Kidney (tissue), 14 donors: ENCODE data around the gene SRBD1. TPM values are rescaled to one million over a fixed set of nuclear protein-coding genes. Genes with fewer than 3 reads are reported as not detected.
A peak's percentile ranks its signal among the peaks of the same experiment; 100 is the strongest.

ENCODE experiments used
- DNase-seq, 5 donors: peaks; one replicate each; pipeline ENCODE4 v3.0.0-alpha.2; 2013 to 2020
- FAIRE-seq: peaks from 2 replicates; lab custom pipeline; 2012; peaks lifted over from hg19 to GRCh38; lab: Jason Lieb, UNC
- H3K27ac ChIP-seq, 2 donors: one replicate each; pipeline ENCODE4 v1.7.0; 2013; ENCODE audit warnings: low read depth in 2 of 2, low read length in 2 of 2, inconsistent platforms in 1 of 2
- H3K27me3 ChIP-seq: one replicate; pipeline ENCODE4 v1.7.1; 2013; ENCODE audit warnings: low read length, inconsistent platforms; ENCODE audit not compliant: control insufficient read depth, insufficient read depth
- H3K36me3 ChIP-seq, 3 donors: one replicate each; pipeline versions ENCODE4 v1.7.0 to v1.7.1; 2013; ENCODE audit warnings: low read length in 3 of 3, control low read depth in 1 of 3, inconsistent platforms in 1 of 3; ENCODE audit not compliant: insufficient read depth in 3 of 3, control insufficient read depth in 2 of 3
- H3K4me1 ChIP-seq, 3 donors: one replicate each; pipeline versions ENCODE4 v1.7.0 to v1.7.1; 2013; ENCODE audit warnings: low read length in 3 of 3, inconsistent platforms in 1 of 3, low read depth in 1 of 3; ENCODE audit not compliant: control insufficient read depth in 2 of 3, insufficient read depth in 2 of 3
- H3K4me3 ChIP-seq, 3 donors: one replicate each; pipeline versions ENCODE4 v1.7.0 to v1.8.1; 2013; ENCODE audit warnings: low read length in 3 of 3, control low read depth in 1 of 3, inconsistent platforms in 1 of 3
- H3K9ac ChIP-seq, 3 donors: one replicate each; pipeline versions ENCODE4 v1.7.0 to v1.7.1; 2013; ENCODE audit warnings: low read length in 3 of 3, control low read depth in 1 of 3, inconsistent platforms in 1 of 3
- H3K9me3 ChIP-seq, 3 donors: one replicate each; pipeline versions ENCODE4 v1.7.0 to v1.7.1; 2013; ENCODE audit warnings: low read length in 3 of 3, control low read depth in 1 of 3, inconsistent platforms in 1 of 3; ENCODE audit not compliant: control insufficient read depth in 2 of 3, insufficient read depth in 1 of 3
- CTCF ChIP-seq: IDR thresholded peaks from 3 replicates; pipeline ENCODE4 v1.5.1; 2012; ENCODE audit warnings: mild to moderate bottlenecking, moderate library complexity, borderline replicate concordance; ENCODE audit not compliant: insufficient read depth; ENCODE audit errors: extremely low read depth
- intact Hi-C: fragments of 100-400 bp; cut with DNase I; formaldehyde crosslinking; loops from one replicate; pipeline ENCODE4 v1.11.1; 2022
- polyA plus RNA-seq: library from polyadenylated mRNA; stranded (reverse); fragments of 350-450 nt; fragmentation: Illumina TruSeq; extraction: RNeasy Lipid Tissue Mini Kit (QIAGEN cat#74804); gene quantifications from one replicate; pipeline ENCODE4 v1.2.3, GENCODE V29; 2014; ENCODE audit warnings: low read depth, low replicate concordance; ENCODE audit not compliant: insufficient read depth
- total RNA-seq: library from RNA; stranded (reverse); fragmentation: NEBNext Ultra II Directional; extraction: Animal tissue kit (Norgen Biotek cat#: 25700); gene quantifications from one replicate; pipeline ENCODE4 v1.2.1, GENCODE V29; 2021
- donor health status: control.
- donor health status: control.
- donor health status: control.
- donor health status: control.
- donor health status: control.
- donor health status: DM: yes; HTN: yes; CAD: no.
- donor health status: Normal renal cell carcinoma (clear cell type).

Gene SRBD1
- total and polyA plus RNA-seq, 2 donors from 2014 or later = 5.4 to 19.5 TPM

DNA sequence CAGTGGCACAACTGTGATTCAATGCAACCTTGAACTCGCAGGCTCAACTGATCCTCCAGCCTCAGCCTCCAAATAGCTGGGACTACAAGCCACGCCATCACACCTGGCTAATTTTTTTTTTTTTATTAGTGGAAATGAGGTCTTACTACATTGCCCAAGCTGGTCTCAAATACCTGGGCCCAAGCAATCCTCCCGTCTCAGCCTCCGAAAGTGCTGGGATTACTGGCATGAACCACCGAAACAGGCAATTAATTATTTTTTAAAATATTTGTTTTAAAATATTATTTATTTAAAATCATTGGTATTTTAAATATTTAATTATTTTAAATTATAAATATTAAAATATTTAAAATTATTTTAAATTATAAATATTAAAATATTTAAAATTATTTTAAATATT, 24.5 kb downstream of the SRBD1 start:
- H3K4me3 ChIP-seq = no peak overlapping the region
- peak in 4 of 5 donors; percentile 7 to 40 (median 10) for DNase-seq
- H3K9me3 ChIP-seq = no peaks in the 10 kb centered on the region
- H3K9ac ChIP-seq = no peak overlapping the region
- H3K36me3 ChIP-seq = no peaks in the 10 kb centered on the region
- H3K27ac ChIP-seq = no peak overlapping the region
- H3K27me3 ChIP-seq = no peaks in the 10 kb centered on the region
- no peak for TF ChIP-seq CTCF
- FAIRE-seq = peak; percentile 100
- peaks cover 0 to 2% (median 0%) of the 10 kb centered on the region in 3 donors for H3K4me1 ChIP-seq
- intact Hi-C loops = no loop called here

- no peak overlapping the region for H3K27ac ChIP-seq
- H3K4me1 ChIP-seq = peaks cover 0 to 2% (median 0%) of the 10 kb centered on the region in 3 donors
- no peaks in the 10 kb centered on the region for H3K27me3 ChIP-seq
- no peaks in the 10 kb centered on the region for H3K9me3 ChIP-seq
- H3K4me3 ChIP-seq = peak overlapping the region in 1 of 3 donors; percentile 9
- no peak overlapping the region for H3K9ac ChIP-seq
- TF ChIP-seq CTCF = peak; percentile 65
- intact Hi-C loops = no loop called here
- FAIRE-seq = no peak
- no peaks in the 10 kb centered on the region for H3K36me3 ChIP-seq
- DNase-seq = peak in 2 of 5 donors; percentile 38 to 66
Measured at GRCh38 chr2:45585267-45585861, 25.7 kb downstream of the SRBD1 start.

DNA sequence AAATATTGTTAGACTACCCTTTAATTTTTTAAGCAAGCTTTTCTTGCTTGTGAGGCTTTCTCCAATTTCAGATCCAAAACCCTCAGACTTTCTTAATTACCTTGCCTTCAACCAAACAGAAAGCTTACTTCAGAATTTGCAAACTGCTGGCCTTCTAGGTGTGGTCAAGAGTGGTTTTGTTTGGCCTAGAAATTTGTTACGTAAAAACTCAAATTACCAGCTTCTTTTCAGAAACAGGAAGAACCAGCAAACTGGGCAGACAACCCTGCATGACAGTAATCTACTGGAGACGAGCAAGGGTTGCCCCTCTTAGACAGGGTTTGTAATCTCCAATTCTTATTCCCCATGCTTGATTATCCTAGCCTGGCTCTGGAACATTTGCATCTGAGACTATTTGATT, 27.1 kb downstream of the SRBD1 start:
- FAIRE-seq = no peak
- no peak for TF ChIP-seq CTCF
- Histone ChIP-seq H3K9ac (no peak overlapping the region), H3K27me3 (no peaks in the 10 kb centered on the region), H3K4me1 (peaks cover 0 to 2% (median 0%) of the 10 kb centered on the region in 3 donors), H3K27ac (no peak overlapping the region), H3K36me3 (no peaks in the 10 kb centered on the region), H3K9me3 (no peaks in the 10 kb centered on the region), H3K4me3 (no peak overlapping the region)
- intact Hi-C loops = no loop called here
- no peak for DNase-seq
